Small intestine (tissue), 7 donors: Measurements from ENCODE around the gene EGFLAM. TPM values are rescaled to one million over a fixed set of nuclear protein-coding genes. Genes with fewer than 3 reads are reported as not detected.
A peak's percentile ranks its signal among the peaks of the same experiment; 100 is the strongest.

Experiments
- DNase-seq, 2 donors: peaks; one replicate each; pipeline versions ENCODE4 v3.0.0 to v3.0.0-alpha.2; 2013
- FAIRE-seq: peaks from 2 replicates; lab custom pipeline; 2012; peaks lifted over from hg19 to GRCh38; lab: Jason Lieb, UNC
- H3K27ac ChIP-seq, 3 donors: one replicate each; pipeline ENCODE4 v1.5.1; 2013; ENCODE audit warnings: low read length in 2 of 3, mild to moderate bottlenecking in 2 of 3, control low read depth in 1 of 3, inconsistent platforms in 1 of 3, low read depth in 1 of 3, moderate library complexity in 1 of 3
- H3K27me3 ChIP-seq, 3 donors: one replicate each; pipeline ENCODE4 v1.6.1; 2013; ENCODE audit warnings: low read length in 3 of 3, inconsistent platforms in 1 of 3; ENCODE audit not compliant: control insufficient read depth in 3 of 3, insufficient read depth in 3 of 3
- H3K36me3 ChIP-seq, 3 donors: one replicate each; pipeline ENCODE4 v1.6.1; 2013; ENCODE audit warnings: low read length in 3 of 3, inconsistent platforms in 1 of 3, low read depth in 1 of 3, mild to moderate bottlenecking in 1 of 3, moderate library complexity in 1 of 3; ENCODE audit not compliant: control insufficient read depth in 3 of 3, insufficient read depth in 2 of 3
- H3K4me1 ChIP-seq, 3 donors: one replicate each; pipeline ENCODE4 v1.6.1; 2013; ENCODE audit warnings: low read length in 2 of 3, inconsistent platforms in 1 of 3, low read depth in 1 of 3, mild to moderate bottlenecking in 1 of 3, moderate library complexity in 1 of 3; ENCODE audit not compliant: control insufficient read depth in 3 of 3, insufficient read depth in 2 of 3
- H3K4me3 ChIP-seq, 3 donors: one replicate each; pipeline ENCODE4 v1.5.1; 2013; ENCODE audit warnings: low read length in 3 of 3, control low read depth in 1 of 3, inconsistent platforms in 1 of 3, low read depth in 1 of 3, mild to moderate bottlenecking in 1 of 3, moderate library complexity in 1 of 3
- H3K9me3 ChIP-seq, 2 donors: one replicate each; pipeline ENCODE4 v1.6.1; 2013; ENCODE audit warnings: low read depth in 1 of 2, low read length in 1 of 2; ENCODE audit not compliant: control insufficient read depth in 2 of 2, insufficient read depth in 1 of 2
- WGBS, 3 donors: extraction: QIAGEN DNeasy Blood & Tissue Kit; methylation state at CpG; one replicate each; pipeline ENCODE4 v1.1.7; 2013; 5-methylcytosine and 5-hydroxymethylcytosine counted together
- polyA plus RNA-seq, 4 donors: library from polyadenylated mRNA; stranded (reverse) in 3 of 4; unstranded in 1 of 4; fragments of 200-250 nt in 3 of 4; fragments of 120-200 nt in 1 of 4; gene quantifications; one replicate each; pipeline versions ENCODE4 v1.2.1 to v1.2.3, GENCODE V29; 2013
- donor health status: healthy with polysubstance abuse.
- donor health status: control.
- donor health status: control.
- donor health status: Bipolar disorder and iron deficiency.
- donor health status: healthy.

EGFLAM gene
- polyA plus RNA-seq, 4 donors = 0.54 to 1.9 (median 1.7) TPM; not detected in 1

DNA sequence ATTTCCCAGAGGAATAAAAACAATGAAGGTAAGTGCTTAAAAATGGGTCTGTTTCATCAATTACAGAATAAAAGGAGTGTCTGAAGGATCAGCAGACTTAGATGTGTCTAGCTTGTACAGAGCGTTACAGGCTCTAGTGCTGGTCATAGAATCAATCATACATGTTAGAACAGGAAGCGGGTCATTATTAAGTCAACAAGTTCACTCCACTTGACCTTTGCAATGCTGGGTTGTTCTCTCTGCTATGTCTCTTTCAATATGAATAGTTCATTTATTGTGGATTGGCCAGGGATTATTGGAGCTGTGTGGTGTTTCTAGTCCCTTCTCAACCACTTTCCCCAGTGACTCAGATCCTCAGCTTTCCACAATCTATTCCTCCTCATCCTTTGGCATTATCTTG lies 20.7 kb upstream of the EGFLAM start:
- 22 to 57% (median 33%) methylated on average over 2 of the region's 2 CpGs for WGBS, 3 donors

DNA sequence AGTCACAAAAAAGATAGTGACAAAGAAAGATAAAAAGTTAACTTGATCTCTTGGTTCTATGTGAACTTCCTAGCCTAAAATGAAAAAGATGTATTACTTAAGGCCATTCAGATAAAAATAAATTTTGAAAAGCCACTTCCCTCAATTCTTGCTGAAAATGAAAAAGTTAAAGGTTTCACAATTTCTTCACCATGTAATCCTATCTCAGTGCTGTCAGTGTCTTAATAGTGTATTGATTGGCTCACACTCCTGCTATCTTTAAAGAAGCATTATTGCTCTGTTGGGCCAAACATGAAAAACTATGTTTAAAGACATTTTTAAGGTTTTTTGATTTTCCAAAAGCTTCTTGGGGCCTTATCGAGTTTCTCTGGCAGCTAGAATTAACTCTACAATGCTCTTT lies 18.1 kb upstream of the EGFLAM start:
- no peak overlapping the region for H3K27ac ChIP-seq
- peaks cover 0 to 1% of the 10 kb centered on the region in 2 donors for H3K9me3 ChIP-seq
- H3K36me3 ChIP-seq = no peaks in the 10 kb centered on the region
- 7 to 27% (median 12%) methylated on average over 1 of the region's 1 CpG for WGBS, 3 donors
- no peaks in the 10 kb centered on the region for H3K27me3 ChIP-seq
- DNase-seq (no peak), FAIRE-seq (no peak)
- no peaks in the 10 kb centered on the region for H3K4me1 ChIP-seq
- no peak overlapping the region for H3K4me3 ChIP-seq

More for the DNA sequence above, 20.7 kb upstream of the EGFLAM start:
- peaks cover 0 to 8% of the 10 kb centered on the region in 2 donors for H3K9me3 ChIP-seq
- H3K36me3 ChIP-seq = no peaks in the 10 kb centered on the region
- no peaks in the 10 kb centered on the region for H3K4me1 ChIP-seq
- H3K27me3 ChIP-seq = no peaks in the 10 kb centered on the region
- no peak overlapping the region for H3K27ac ChIP-seq
- peak in 1 of 2 donors; percentile 1 for DNase-seq
- no peak for FAIRE-seq
- no peak overlapping the region for H3K4me3 ChIP-seq

DNA sequence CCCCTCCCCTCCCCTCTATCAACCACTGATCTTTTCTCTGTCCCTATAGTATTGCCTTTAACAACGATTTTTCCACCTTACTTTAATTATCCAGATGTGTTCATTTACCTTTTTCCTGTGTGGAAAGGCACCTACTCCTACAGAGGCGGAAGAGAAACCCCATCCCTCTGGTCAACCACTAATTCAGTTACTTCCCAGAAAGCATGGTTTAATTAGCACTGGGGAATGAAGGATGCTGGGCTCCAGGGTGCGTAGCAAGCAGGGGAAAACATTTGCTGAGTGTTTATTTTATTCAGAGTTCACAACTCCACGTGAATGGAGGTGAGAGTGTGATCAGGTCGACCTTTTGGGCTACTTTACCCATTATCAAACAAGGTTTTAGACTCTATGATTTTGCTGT lies 16.7 kb upstream of the EGFLAM start:
- Histone ChIP-seq H3K36me3 (no peaks in the 10 kb centered on the region), H3K27me3 (no peaks in the 10 kb centered on the region), H3K4me1 (no peaks in the 10 kb centered on the region), H3K27ac (no peak overlapping the region), H3K9me3 (no peaks in the 10 kb centered on the region), H3K4me3 (no peak overlapping the region)
- FAIRE-seq = no peak
- DNase-seq = no peak
- WGBS, 3 donors = 50 to 55% (median 54%) methylated on average over 5 of the region's 5 CpGs

DNA sequence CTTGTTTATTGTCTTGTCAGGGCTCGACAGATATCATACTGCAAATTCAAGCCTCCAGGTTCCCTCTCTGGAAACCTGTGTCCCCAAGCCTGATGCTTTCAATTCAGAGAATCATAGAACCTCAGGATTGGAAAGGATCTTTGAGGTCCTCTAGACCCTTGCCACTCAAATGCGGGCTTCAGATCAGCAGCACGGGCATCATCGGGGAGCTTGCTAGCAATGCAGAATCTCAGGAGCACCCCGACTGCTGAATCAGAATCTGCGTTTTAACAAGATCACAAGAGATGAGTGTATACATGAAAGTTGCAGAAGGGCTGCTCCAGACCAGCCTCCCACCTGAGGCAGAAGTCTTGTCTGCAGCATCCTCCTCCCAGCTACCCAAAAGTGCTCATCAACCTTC lies 13.1 kb upstream of the EGFLAM start:
- H3K27me3 ChIP-seq = no peaks in the 10 kb centered on the region
- FAIRE-seq = no peak
- 89 to 94% (median 93%) methylated on average over 6 of the region's 6 CpGs for WGBS, 3 donors
- H3K36me3 ChIP-seq = no peaks in the 10 kb centered on the region
- no peaks in the 10 kb centered on the region for H3K9me3 ChIP-seq
- H3K4me1 ChIP-seq = no peaks in the 10 kb centered on the region
- no peak for DNase-seq
- no peak overlapping the region for H3K4me3 ChIP-seq
- H3K27ac ChIP-seq = no peak overlapping the region

DNA sequence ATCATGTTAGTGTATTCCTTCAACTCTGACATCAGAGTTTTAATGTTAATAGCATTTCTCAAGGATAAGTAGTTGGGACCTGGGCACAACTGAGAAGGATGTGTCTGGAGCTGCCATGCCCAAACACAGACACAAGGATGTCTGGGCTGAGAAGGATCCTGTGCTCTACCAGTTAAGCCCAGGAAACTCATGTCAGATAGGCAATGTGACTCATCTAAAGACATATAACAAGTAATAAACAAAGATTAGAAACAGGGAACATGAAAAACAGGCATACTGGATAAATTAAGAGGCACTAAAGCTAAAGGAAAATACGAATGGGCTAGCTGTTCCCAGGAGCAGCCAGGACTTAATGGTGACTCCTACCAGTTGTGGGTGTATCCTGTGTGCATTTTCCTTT lies 9.1 kb upstream of the EGFLAM start:
- 4 to 22% (median 4%) methylated on average over 1 of the region's 1 CpG for WGBS, 3 donors

DNA sequence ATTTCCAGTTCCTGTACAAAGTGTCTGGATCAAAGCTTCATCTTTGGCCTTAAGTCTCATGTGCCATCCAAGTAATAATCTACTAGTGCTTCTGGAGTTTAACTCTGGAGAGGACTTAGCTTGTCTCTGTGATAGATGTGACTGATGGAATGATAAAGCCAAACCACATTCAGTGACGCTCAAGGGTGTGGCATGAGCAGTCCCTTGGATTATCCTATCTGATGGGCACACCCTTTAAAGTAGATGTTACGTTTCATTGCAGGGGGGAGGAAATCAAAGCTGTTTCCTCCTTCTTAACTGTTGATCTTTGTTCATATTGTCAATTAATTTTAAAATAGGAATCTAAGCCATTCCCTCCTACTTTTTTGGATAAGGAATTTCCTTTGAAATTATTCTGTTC lies 8.5 kb upstream of the EGFLAM start:
- H3K36me3 ChIP-seq = no peaks in the 10 kb centered on the region
- no peak overlapping the region for H3K4me3 ChIP-seq
- no peak overlapping the region for H3K27ac ChIP-seq
- DNase-seq (no peak), FAIRE-seq (no peak)
- 21 to 63% (median 27%) methylated on average over 2 of the region's 2 CpGs for WGBS, 3 donors
- H3K4me1 ChIP-seq = no peaks in the 10 kb centered on the region
- peaks cover 0 to 3% (median 0%) of the 10 kb centered on the region in 3 donors for H3K27me3 ChIP-seq
- H3K9me3 ChIP-seq = no peaks in the 10 kb centered on the region

More for the DNA sequence above, 9.1 kb upstream of the EGFLAM start:
- H3K36me3 ChIP-seq = no peaks in the 10 kb centered on the region
- no peak overlapping the region for H3K4me3 ChIP-seq
- no peaks in the 10 kb centered on the region for H3K4me1 ChIP-seq
- DNase-seq (no peak), FAIRE-seq (no peak)
- H3K27ac ChIP-seq = no peak overlapping the region
- peaks cover 0 to 3% (median 0%) of the 10 kb centered on the region in 3 donors for H3K27me3 ChIP-seq
- H3K9me3 ChIP-seq = no peaks in the 10 kb centered on the region

DNA sequence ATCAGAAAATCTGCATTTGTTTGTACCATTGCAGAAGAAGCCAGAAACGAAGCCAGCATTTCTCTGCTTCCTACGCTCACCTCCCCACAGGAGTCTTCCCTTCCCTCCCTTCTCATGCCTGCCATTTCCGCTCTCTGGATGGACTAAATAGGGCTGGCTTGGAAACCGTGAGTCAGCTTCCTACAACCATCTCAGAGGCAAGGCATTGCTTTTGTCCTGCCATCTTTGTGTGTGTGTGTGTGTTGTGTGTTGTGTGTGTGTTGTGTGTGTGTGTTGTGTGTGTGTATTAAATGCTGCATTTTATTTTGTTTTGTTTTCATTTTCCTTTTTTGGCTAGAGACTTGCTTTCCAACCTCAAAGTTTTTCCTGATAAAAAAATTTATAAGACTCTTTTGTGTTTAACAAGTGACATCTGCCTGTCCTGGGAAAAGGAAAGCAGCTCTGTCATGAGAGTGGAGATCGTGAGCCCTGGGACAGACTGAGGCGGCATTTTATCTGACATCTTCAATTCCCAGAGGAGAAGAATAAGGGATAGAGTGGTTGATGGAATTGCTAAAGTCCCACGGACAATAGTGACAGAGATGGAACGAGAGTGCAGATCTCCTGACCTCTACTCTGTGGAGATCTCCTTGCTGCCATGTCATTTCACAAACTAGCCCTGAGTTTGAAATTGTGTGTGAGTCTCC lies 7.5 kb upstream of the EGFLAM start:
- H3K36me3 ChIP-seq = no peaks in the 10 kb centered on the region
- WGBS, 3 donors = 69 to 76% (median 75%) methylated on average over 8 of the region's 8 CpGs
- peaks cover under 1 to 4% (median 3%) of the 10 kb centered on the region in 3 donors for H3K27me3 ChIP-seq
- FAIRE-seq = no peak
- no peak overlapping the region for H3K4me3 ChIP-seq
- no peak overlapping the region for H3K27ac ChIP-seq
- H3K9me3 ChIP-seq = no peaks in the 10 kb centered on the region
- no peak for DNase-seq
- H3K4me1 ChIP-seq = no peaks in the 10 kb centered on the region

DNA sequence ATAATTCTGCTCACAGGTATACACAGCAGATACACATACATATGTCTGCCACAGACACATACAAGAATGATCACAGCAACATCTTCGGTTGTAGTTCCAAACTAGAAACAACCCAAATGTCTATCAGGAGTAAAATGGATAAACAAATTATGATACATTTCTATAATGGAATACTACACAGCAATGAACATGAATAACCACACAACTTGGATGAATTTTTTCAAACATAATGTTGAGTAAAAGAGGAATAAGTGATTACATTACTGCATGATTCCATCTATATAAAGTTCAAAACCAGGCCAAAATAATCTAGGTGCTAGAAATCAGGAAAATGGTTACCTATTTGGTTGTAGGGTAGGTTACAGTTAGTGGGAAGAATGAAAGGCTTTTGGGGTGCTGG lies 4.6 kb upstream of the EGFLAM start:
- FAIRE-seq (no peak), DNase-seq (no peak)
- no peaks in the 10 kb centered on the region for H3K36me3 ChIP-seq
- H3K4me1 ChIP-seq = peaks cover 0 to 3% (median 0%) of the 10 kb centered on the region in 3 donors
- 91 to 95% (median 92%) methylated on average over 1 of the region's 1 CpG for WGBS, 3 donors
- H3K27me3 ChIP-seq = peaks cover 8 to 32% (median 18%) of the 10 kb centered on the region in 3 donors
- H3K27ac ChIP-seq = no peak overlapping the region
- H3K9me3 ChIP-seq = no peaks in the 10 kb centered on the region
- H3K4me3 ChIP-seq = no peak overlapping the region
